ENCODE measurements around the gene RIN3.

The RIN3 gene

DNA sequence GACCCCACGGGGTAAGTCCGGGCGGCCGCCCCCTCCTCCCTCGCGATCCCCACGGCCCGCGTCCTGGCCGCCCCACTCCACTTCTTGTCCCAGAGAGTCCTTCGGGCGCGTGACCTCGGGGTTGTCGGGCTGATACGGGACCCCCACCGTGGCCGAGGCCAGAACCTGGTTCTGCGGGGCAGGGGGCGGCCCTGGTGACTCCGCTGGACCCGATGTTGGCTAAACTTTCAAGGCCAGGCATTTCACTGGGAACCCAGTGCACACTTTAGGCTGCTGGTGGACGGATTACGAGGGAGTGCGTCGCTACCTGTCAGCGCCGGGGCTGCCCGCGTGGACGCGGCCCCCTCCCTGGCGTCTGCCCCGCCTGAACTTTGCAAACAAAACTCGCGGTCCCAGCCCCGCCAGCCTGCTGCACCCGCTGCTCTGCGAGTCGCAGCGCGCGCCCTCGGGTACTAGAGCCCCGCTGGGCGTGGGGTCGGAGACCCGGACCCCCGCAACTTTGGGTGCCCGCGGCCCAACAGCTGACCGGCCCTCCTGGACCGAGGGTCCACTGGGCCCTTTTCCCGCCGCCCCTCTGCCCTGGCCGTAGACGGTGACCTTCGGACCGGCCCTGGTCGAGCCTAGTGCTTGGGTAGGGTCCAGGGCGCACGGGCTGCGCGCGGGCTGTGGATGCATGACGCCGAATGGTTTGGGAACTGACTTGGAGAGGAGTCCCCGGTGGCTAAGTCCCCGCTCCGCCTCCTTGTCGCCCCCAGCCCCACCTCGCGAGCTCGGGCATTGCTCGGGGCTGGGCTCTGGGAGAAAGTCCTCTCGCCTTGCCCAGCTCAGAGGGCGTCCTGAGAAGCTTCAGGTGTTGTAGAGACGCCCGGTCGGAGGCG, 624 bp downstream of the RIN3 start:
- no peak overlapping the region for H3K27ac ChIP-seq
- TF ChIP-seq, protein P1, sequence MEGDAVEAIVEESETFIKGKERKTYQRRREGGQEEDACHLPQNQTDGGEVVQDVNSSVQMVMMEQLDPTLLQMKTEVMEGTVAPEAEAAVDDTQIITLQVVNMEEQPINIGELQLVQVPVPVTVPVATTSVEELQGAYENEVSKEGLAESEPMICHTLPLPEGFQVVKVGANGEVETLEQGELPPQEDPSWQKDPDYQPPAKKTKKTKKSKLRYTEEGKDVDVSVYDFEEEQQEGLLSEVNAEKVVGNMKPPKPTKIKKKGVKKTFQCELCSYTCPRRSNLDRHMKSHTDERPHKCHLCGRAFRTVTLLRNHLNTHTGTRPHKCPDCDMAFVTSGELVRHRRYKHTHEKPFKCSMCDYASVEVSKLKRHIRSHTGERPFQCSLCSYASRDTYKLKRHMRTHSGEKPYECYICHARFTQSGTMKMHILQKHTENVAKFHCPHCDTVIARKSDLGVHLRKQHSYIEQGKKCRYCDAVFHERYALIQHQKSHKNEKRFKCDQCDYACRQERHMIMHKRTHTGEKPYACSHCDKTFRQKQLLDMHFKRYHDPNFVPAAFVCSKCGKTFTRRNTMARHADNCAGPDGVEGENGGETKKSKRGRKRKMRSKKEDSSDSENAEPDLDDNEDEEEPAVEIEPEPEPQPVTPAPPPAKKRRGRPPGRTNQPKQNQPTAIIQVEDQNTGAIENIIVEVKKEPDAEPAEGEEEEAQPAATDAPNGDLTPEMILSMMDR (conservative IDR thresholded peaks at IDR 0.05; ENCODE audit: low read depth): no peak
- ChIA-PET CTCF (interaction anchor here (0.6 to 1.0 kb wide), 2 partner anchors 13 to 156 kb away, joined by 3 to 5 read pairs; no protein-coding TSS in a partner anchor), POLR2A (ENCODE audit: low non-redundant PET) (interaction anchor here (0.5 kb wide), 1 partner anchor 26 kb away, joined by 4 read pairs; no protein-coding TSS in a partner anchor)
- peak; percentile 33 for DNase-seq (ENCODE audit: low spot score)

DNA sequence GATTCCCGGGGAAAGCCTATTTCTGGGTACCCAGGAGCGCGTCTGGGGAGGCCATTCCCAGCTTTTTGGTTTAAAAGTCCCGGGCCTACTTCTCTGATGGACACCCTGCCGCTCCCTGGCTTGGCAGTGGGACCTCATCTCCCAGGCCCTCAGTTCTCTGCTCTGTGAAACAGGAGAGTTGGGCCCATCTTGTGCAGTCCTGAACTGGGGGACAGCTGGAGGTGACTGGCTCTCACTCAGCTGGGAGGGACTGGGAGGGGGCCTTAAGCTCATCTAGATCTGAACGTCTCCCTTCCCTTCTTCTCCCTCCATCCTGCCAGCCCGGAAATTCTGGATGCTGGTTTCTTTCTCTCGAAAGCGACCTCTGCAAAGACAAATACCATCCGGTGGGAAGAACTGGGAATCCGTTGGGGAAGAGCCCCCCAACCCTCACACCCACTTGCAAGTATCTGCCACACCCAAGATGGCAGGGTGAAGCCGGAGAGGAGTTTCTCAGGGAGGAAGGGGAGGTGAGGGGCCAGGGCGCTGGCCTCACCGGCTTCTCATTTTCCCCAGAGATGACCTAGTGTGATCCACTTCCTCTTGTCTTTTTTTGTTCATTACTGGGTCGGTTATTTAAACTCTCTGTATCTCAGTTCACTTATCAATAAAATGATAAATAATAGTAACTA, 1.4 kb downstream of the RIN3 start:
- DNase-seq (ENCODE audit: low spot score): no peak

DNA sequence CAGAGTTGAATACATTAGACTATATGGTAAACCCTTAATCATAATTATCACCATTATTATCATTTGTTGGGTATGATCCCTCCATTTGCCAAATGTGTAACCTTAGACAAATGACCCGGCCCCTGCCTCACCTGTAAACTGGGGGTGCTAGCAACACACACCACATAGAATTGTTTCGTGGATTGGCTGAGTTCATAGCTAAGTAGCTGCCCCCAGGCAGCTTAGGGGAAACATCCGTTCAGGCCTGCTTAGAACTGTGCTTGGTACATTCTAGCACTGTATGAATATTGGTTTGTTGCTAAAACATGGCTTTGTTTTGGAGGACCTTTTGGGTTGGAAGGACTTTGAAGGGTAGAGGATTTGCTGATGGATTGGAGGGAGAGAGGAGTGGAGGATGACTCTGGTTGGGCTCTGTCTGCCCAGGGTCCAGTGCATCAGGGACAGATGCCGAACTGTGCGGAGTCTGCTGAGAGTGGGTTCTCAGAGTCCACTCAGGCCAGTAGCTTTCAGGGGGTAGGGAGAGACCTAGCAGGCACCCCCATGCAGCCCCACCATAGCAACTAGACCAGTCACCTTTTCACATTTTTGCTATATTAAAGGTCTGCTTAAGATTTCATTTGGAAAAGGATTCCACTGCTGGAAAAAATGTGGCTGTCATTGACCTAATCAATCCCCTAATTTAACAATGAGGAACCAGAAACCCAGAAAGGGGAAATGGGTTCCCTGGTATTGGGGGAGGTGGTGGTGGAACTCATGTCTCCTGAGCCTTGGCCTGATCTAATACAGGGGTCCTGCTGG, 2.2 kb downstream of the RIN3 start:
- ChIA-PET POLR2A (ENCODE audit: low non-redundant PET) (no interaction called here), CTCF (no interaction called here)
- no peak for DNase-seq (ENCODE audit: low spot score)
- H3K27ac ChIP-seq: no peak overlapping the region
- TF ChIP-seq, protein P1 (conservative IDR thresholded peaks at IDR 0.05; ENCODE audit: low read depth): no peak

More for the DNA sequence above, 1.4 kb downstream of the RIN3 start:
- ChIA-PET POLR2A (ENCODE audit: low non-redundant PET) (interaction anchor here (0.5 kb wide), 1 partner anchor 25 kb away, joined by 4 read pairs; no protein-coding TSS in a partner anchor), CTCF (interaction anchor here (0.6 to 1.0 kb wide), 2 partner anchors 12 to 155 kb away, joined by 3 to 5 read pairs; no protein-coding TSS in a partner anchor)
- no peak overlapping the region for H3K27ac ChIP-seq
- TF ChIP-seq, protein P1 (conservative IDR thresholded peaks at IDR 0.05; ENCODE audit: low read depth): no peak

DNA sequence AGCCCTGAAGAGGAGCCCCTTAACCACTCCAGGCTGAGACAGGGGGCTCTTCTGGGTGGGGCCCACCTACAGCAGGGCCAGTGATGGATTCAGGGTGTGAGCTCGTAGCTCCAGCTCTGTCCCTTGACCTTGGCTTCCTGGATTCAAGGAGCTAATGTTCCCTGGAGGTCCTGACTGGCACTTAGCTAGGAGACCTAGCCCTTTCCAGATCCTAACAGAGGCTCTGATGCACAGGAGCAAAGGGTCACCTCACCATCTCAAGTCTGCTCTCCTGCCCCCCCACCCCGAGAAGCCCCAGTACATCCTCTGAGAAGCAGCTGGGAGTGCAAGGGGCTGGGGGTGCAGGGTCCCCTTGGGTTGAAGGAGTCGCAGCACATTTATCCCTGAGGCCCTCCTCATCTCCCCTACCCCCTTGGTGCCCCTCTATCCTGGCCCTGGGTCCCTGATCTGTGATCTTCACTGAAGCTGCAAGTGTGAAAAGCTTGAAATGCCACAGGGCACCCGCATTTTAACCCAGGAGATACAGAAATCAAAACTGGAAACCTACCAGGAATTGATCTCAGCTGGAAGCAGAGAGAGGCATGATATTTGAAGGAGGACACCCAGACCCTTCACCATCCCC, 2.9 kb downstream of the RIN3 start:
- ChIA-PET CTCF (no interaction called here), POLR2A (ENCODE audit: low non-redundant PET) (no interaction called here)
- DNase-seq (ENCODE audit: low spot score): no peak
- no peak overlapping the region for H3K27ac ChIP-seq
- TF ChIP-seq, protein P1 (conservative IDR thresholded peaks at IDR 0.05; ENCODE audit: low read depth): no peak

DNA sequence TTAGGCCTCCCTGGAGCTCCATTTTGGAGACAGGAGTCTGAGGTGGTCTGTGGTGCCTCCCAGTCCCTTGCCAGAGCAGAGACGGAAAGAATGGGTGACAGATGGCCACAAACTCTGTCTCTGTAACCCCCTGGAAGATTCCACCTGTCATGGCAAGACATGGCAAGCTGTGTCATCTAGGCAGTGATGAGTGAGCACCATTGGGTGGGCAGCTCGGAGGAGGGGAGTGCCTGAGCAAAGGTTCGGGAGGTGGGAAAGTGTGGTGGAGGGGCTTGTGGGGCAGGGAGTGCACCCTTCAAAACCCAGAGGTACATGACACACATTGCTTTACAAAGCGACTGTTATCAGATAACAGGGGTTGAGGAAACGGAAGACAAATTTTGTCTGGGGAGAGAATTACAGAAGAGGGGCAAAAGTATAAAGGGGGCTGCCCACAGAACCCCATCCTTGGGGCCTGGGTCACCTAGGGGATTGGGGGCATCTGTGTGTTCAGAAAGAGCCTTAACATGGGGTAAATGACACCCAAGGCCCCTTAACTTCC, 3.5 kb downstream of the RIN3 start:
- TF ChIP-seq, protein P1 (conservative IDR thresholded peaks at IDR 0.05; ENCODE audit: low read depth): no peak
- H3K27ac ChIP-seq: no peak overlapping the region
- ChIA-PET POLR2A (ENCODE audit: low non-redundant PET) (no interaction called here), CTCF (no interaction called here)
- DNase-seq (ENCODE audit: low spot score): no peak
